ENCODE data around the gene SDK1. TPM values are rescaled to one million over a fixed set of nuclear protein-coding genes. Genes with fewer than 3 reads are reported as not detected.

SDK1 gene
- total RNA-seq, 2 donors from 2014 or later = 3.1 to 3.6 TPM

DNA sequence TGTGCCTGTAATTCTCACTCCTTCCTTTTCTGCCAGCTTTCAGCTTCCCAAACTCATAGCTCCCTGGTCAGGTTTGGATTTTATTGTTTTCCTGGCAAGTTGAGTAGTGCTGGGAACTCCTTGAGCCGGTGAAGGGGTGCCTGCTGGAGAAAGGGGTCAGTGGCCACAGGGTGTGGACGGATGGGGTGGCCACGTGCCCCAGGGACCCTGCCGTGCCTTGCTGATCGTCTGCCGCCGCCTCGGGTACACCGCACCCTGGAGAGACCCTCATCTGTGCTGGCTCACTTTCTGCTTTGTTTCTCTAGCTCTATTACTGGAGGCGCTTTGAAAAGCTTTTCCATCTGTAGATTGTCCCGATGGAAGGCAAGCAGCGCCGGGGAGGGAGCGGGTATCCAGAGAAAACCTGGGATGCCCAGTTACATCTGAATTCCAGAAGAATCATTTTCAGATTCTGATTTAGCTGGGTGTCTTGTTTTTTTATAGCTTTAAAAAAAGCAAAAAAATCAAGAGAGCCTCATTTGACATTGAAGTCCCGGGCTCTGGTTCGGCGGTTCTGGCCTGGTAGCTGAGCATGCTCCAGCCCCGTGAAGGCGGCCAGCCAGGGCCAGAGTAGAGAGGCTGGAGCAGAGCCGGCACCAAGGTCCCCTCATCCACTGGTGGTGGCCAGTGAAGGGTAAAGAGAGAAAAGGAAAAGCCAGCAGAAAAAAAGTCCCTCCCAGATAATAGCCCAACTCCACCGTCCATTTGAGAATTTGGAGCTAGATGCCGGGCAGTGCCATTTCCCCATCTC, 870.1 kb downstream of the SDK1 start:
- Histone ChIP-seq H3K27me3 (no peaks in the 10 kb centered on the region), H3K36me3 (no peaks in the 10 kb centered on the region), H3K4me1 (no peaks in the 10 kb centered on the region), H3K27ac (no peak overlapping the region), H3K9me3 (no peaks in the 10 kb centered on the region), H3K4me3 (no peak overlapping the region)
- TF ChIP-seq, protein P1, sequence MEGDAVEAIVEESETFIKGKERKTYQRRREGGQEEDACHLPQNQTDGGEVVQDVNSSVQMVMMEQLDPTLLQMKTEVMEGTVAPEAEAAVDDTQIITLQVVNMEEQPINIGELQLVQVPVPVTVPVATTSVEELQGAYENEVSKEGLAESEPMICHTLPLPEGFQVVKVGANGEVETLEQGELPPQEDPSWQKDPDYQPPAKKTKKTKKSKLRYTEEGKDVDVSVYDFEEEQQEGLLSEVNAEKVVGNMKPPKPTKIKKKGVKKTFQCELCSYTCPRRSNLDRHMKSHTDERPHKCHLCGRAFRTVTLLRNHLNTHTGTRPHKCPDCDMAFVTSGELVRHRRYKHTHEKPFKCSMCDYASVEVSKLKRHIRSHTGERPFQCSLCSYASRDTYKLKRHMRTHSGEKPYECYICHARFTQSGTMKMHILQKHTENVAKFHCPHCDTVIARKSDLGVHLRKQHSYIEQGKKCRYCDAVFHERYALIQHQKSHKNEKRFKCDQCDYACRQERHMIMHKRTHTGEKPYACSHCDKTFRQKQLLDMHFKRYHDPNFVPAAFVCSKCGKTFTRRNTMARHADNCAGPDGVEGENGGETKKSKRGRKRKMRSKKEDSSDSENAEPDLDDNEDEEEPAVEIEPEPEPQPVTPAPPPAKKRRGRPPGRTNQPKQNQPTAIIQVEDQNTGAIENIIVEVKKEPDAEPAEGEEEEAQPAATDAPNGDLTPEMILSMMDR (IDR thresholded peaks at IDR 0.05) = no peak
- DNase-seq (ENCODE audit: low spot score) = no peak

DNA sequence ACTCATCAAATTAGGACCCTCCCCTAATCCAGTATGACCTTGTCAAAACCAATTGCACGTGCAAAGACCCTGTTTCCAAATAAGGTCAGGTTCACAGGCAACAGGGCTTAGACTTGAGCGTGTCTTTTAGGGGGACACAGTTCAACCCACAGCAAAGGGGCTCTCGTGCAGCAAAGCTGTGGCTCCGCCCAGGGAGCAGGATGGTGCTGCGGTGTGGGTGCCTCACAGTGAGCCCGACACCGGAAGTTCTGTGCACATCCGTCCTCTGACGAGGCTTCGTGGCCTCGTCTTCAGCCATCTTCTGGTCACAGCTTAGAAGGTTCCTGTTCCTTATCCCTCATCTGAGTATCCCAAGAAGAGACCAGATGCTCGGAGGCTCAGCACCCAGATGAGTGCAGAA, 871.8 kb downstream of the SDK1 start:
- H3K9me3 ChIP-seq = no peaks in the 10 kb centered on the region
- H3K27me3 ChIP-seq = no peaks in the 10 kb centered on the region
- no peak for DNase-seq (ENCODE audit: low spot score)
- TF ChIP-seq, protein P1 (IDR thresholded peaks at IDR 0.05) = no peak
- no peaks in the 10 kb centered on the region for H3K36me3 ChIP-seq
- no peak overlapping the region for H3K4me3 ChIP-seq
- no peaks in the 10 kb centered on the region for H3K4me1 ChIP-seq
- no peak overlapping the region for H3K27ac ChIP-seq

DNA sequence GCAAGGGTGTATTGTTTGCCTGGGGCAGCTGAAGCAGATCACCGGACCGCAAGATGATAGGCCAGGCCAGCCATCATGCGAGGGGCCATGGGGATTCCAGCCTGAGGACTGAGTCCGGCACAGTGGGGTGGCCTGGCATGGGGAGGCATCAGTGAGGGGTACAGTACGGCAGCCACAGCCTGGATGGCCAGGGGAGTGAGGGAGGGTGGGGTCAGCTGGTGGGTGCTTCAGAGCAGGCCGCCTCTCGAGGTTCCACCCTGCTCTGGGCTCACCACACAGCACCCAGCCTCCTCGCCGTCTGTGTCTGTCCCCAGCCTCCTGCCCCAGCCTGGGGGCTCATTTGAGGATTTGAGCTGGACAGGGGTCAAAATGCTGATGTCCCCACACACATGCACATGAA, 872.6 kb downstream of the SDK1 start:
- Histone ChIP-seq H3K4me3 (no peak overlapping the region), H3K27ac (no peak overlapping the region), H3K9me3 (no peaks in the 10 kb centered on the region), H3K27me3 (no peaks in the 10 kb centered on the region), H3K4me1 (no peaks in the 10 kb centered on the region), H3K36me3 (no peaks in the 10 kb centered on the region)
- TF ChIP-seq, protein P1 (IDR thresholded peaks at IDR 0.05) = no peak
- DNase-seq (ENCODE audit: low spot score) = no peak

DNA sequence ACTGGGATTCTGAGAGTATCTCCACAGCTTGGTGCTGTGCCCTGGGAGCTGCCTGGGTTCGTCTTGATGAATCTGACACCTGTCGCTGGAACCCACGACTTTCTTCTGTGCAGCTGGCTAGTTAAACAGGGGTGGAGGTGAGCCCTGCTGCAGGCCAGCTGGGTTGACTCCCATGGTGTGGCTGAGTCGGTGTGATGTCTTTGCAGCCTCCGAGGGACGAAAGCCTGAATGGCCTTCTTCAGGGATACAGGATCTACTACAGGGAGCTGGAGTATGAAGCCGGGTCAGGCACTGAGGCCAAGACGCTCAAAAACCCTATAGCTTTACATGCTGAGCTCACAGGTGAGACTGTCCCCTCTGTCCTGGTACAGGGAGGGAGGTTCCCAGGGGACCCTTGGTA, 873.0 kb downstream of the SDK1 start:
- Histone ChIP-seq H3K36me3 (no peaks in the 10 kb centered on the region), H3K27ac (no peak overlapping the region), H3K9me3 (no peaks in the 10 kb centered on the region), H3K27me3 (no peaks in the 10 kb centered on the region), H3K4me1 (no peaks in the 10 kb centered on the region), H3K4me3 (no peak overlapping the region)
- no peak for DNase-seq (ENCODE audit: low spot score)
- TF ChIP-seq, protein P1 (IDR thresholded peaks at IDR 0.05) = no peak

DNA sequence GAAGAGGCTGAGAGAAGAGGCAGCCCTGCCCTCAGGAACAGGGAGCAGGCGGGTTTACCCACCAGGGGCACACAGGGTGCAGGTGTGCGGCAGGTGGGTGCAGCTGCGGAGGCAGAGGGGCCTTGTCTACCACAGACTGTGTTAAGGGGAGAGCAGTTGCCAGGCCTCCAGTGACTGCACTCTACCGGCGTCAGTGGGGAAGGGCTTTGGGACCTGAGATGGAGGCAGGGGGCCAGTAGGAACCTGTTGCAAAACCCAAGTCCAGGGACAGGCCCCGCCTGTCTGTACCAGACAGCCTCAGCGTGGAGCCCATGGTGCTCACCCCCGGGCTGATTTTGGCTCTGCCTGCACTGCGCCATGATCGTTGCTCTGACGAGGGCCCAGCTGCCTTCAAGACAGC, 873.4 kb downstream of the SDK1 start:
- Histone ChIP-seq H3K27me3 (no peaks in the 10 kb centered on the region), H3K36me3 (no peaks in the 10 kb centered on the region), H3K4me3 (no peak overlapping the region), H3K4me1 (no peaks in the 10 kb centered on the region), H3K9me3 (no peaks in the 10 kb centered on the region), H3K27ac (no peak overlapping the region)
- TF ChIP-seq, protein P1 (IDR thresholded peaks at IDR 0.05) = no peak
- no peak for DNase-seq (ENCODE audit: low spot score)

DNA sequence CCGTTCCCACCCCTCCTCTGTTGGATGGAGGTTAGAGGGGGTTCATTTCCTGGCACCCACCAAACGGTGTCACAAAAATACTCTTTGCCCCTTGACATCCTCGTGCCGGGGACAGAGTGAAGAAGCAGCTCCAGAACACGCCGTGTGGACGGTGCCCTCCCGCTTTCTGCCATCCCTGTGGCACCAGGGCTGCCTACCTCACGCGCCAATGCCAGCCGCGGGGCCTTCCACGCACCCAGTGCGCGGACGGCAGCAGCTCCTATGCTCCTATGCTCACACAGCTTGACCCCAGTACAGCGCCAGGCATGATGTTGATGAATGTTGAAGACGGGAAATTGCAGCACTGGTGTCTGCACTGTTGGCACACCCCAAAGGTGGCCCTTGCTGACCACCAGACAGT, 873.8 kb downstream of the SDK1 start:
- Histone ChIP-seq H3K27me3 (no peaks in the 10 kb centered on the region), H3K27ac (no peak overlapping the region), H3K4me3 (no peak overlapping the region), H3K4me1 (no peaks in the 10 kb centered on the region), H3K36me3 (no peaks in the 10 kb centered on the region), H3K9me3 (no peaks in the 10 kb centered on the region)
- DNase-seq (ENCODE audit: low spot score) = no peak
- TF ChIP-seq, protein P1 (IDR thresholded peaks at IDR 0.05) = no peak

Measured in right atrium auricular region (tissue), 2 donors.